ENCODE results near the gene OR51F2. TPM values are rescaled to one million over a fixed set of nuclear protein-coding genes. Genes with fewer than 3 reads are reported as not detected.

OR51F2 gene
- total RNA-seq, 1 donor from 2014 or later: not detected

GRCh38 chr11:4862447-4863236, 41.5 kb downstream of the OR51F2 start:
- Mint-ChIP-seq H3K4me3 (ENCODE audit: unreplicated experiment) (no peak overlapping the region), H3K9me3 (ENCODE audit: unreplicated experiment) (no peaks in the 10 kb centered on the region), H3K4me1 (ENCODE audit: unreplicated experiment) (no peaks in the 10 kb centered on the region), H3K27me3 (ENCODE audit: unreplicated experiment) (no peaks in the 10 kb centered on the region), H3K36me3 (ENCODE audit: low read depth, unreplicated experiment) (no peaks in the 10 kb centered on the region), H3K27ac (ENCODE audit: unreplicated experiment) (no peak overlapping the region)
- TF ChIP-seq CTCF (IDR thresholded peaks at IDR 0.05; ENCODE audit: unreplicated experiment): no peak
- DNase-seq (ENCODE audit: low spot score): no peak

DNA sequence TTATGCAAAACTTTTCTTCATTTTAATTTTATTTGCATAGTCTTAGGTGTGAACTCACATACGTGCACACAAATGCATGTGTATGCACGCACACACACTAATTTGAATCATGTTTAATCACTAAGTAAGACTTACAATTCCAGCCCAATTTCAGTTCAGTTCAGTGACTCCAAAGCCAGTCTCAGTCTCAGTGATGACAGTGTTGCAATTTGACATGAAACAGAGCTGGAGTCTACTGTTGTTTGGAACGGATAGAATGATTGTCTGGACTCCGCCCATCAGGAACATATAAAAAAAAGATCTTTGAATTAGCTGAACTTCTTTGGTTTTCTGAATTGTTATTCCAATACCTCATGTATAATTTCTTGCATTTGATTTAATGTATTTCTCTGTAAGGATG, 42.8 kb downstream of the OR51F2 start:
- no peaks in the 10 kb centered on the region for H3K9me3 Mint-ChIP-seq (ENCODE audit: unreplicated experiment)
- no peak overlapping the region for H3K27ac Mint-ChIP-seq (ENCODE audit: unreplicated experiment)
- H3K27me3 Mint-ChIP-seq (ENCODE audit: unreplicated experiment): no peaks in the 10 kb centered on the region
- H3K36me3 Mint-ChIP-seq (ENCODE audit: low read depth, unreplicated experiment): no peaks in the 10 kb centered on the region
- DNase-seq (ENCODE audit: low spot score): no peak
- no peaks in the 10 kb centered on the region for H3K4me1 Mint-ChIP-seq (ENCODE audit: unreplicated experiment)
- no peak overlapping the region for H3K4me3 Mint-ChIP-seq (ENCODE audit: unreplicated experiment)
- TF ChIP-seq CTCF (IDR thresholded peaks at IDR 0.05; ENCODE audit: unreplicated experiment): no peak

DNA sequence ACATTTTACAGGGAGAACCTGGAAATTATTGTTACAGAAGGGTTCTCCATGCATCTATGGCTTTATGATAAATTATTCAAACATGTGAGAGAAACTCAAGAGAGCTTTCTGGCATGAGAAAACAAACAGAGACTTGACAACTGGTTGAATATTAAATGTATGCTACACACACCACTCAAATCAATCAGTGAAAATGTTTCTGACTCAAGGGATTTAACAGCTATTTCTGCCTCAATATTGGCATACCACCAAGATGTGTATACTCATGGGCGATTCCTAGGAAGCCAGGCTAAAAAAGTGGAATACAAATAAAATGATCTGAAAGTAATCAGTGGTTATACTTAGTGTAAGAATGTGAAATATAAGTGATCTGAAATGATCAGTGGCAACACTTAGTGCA, 44.7 kb downstream of the OR51F2 start:
- TF ChIP-seq CTCF (IDR thresholded peaks at IDR 0.05; ENCODE audit: unreplicated experiment): no peak
- no peak overlapping the region for H3K27ac Mint-ChIP-seq (ENCODE audit: unreplicated experiment)
- H3K9me3 Mint-ChIP-seq (ENCODE audit: unreplicated experiment): no peaks in the 10 kb centered on the region
- no peak overlapping the region for H3K4me3 Mint-ChIP-seq (ENCODE audit: unreplicated experiment)
- H3K27me3 Mint-ChIP-seq (ENCODE audit: unreplicated experiment): no peaks in the 10 kb centered on the region
- no peaks in the 10 kb centered on the region for H3K36me3 Mint-ChIP-seq (ENCODE audit: low read depth, unreplicated experiment)
- DNase-seq (ENCODE audit: low spot score): no peak
- no peaks in the 10 kb centered on the region for H3K4me1 Mint-ChIP-seq (ENCODE audit: unreplicated experiment)

Other genes starting within 250 kb of the OR51F2 start
- gene OR52I2, start 239.6 kb upstream of the OR51F2 start, total RNA-seq (ENCODE audit: unreplicated experiment): not detected
- gene OR52I1, start 227.3 kb upstream of the OR51F2 start, total RNA-seq (ENCODE audit: unreplicated experiment): not detected
- 15.2 TPM for gene TRIM68, start 213.1 kb upstream of the OR51F2 start, total RNA-seq (ENCODE audit: unreplicated experiment)
- gene OR51D1, start 183.8 kb upstream of the OR51F2 start, total RNA-seq (ENCODE audit: unreplicated experiment): not detected
- gene OR51E1, start 177.3 kb upstream of the OR51F2 start, total RNA-seq (ENCODE audit: unreplicated experiment): not detected
- gene OR51E2, start 123.5 kb upstream of the OR51F2 start, total RNA-seq (ENCODE audit: unreplicated experiment): not detected
- gene MMP26, start 116.5 kb upstream of the OR51F2 start, total RNA-seq (ENCODE audit: unreplicated experiment): not detected
- not detected for gene OR51F1, start 51.4 kb upstream of the OR51F2 start, total RNA-seq (ENCODE audit: unreplicated experiment)
- gene OR52R1, start 16.9 kb upstream of the OR51F2 start, total RNA-seq (ENCODE audit: unreplicated experiment): not detected
- gene OR51S1, start 27.9 kb downstream of the OR51F2 start, total RNA-seq (ENCODE audit: unreplicated experiment): not detected
- not detected for gene OR51T1, start 60.6 kb downstream of the OR51F2 start, total RNA-seq (ENCODE audit: unreplicated experiment)
- not detected for gene OR51A7, start 82.5 kb downstream of the OR51F2 start, total RNA-seq (ENCODE audit: unreplicated experiment)
- not detected for gene OR51G2, start 98.0 kb downstream of the OR51F2 start, total RNA-seq (ENCODE audit: unreplicated experiment)
- gene OR51G1, start 103.0 kb downstream of the OR51F2 start, total RNA-seq (ENCODE audit: unreplicated experiment): not detected
- not detected for gene OR51A4, start 126.3 kb downstream of the OR51F2 start, total RNA-seq (ENCODE audit: unreplicated experiment)
- not detected for gene OR51A2, start 134.4 kb downstream of the OR51F2 start, total RNA-seq (ENCODE audit: unreplicated experiment)
- not detected for gene OR51L1, start 173.5 kb downstream of the OR51F2 start, total RNA-seq (ENCODE audit: unreplicated experiment)
- not detected for gene OR52J3, start 225.2 kb downstream of the OR51F2 start, total RNA-seq (ENCODE audit: unreplicated experiment)
- not detected for gene OR52E2, start 238.3 kb downstream of the OR51F2 start, total RNA-seq (ENCODE audit: unreplicated experiment)
- not detected for gene OR52E1, start 248.3 kb downstream of the OR51F2 start, total RNA-seq (ENCODE audit: unreplicated experiment)

Measured in endothelial cell (in vitro differentiated cells).